Activated CD4-positive, alpha-beta T cell treated with anti-CD3 and anti-CD28 coated beads, Interleukin-2, Interleukin-4, amounts not matched to agents 100 ng/mL and 50 ng/mL, durations not matched to agents 16 hours and 8 hours (primary cell): ENCODE results near the gene ESYT1.
A peak's percentile ranks its signal among the peaks of the same experiment; 100 is the strongest.

Experiments
- DNase-seq: peaks from one replicate; pipeline ENCODE4 v3.0.0-alpha.2; 2020; ENCODE audit warnings: low spot score

ESYT1 gene

DNA sequence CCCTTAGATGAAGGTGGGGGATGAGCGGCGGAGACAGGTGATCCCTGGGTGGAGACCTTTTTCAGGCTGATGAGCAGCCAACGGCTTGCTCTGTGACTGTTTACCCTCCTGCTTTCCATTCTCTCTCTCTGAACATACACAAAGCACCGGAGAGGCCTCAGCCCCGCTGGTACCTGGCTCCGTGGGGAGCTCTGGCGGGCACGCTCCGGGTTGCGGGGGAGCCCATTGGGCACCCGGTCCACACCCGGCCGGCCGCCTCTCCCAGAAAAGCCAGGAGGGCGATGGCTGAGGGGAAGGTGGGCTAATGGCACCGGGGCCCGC, 60.7 kb downstream of the ESYT1 start:
- peak; percentile 9 for DNase-seq

DNA sequence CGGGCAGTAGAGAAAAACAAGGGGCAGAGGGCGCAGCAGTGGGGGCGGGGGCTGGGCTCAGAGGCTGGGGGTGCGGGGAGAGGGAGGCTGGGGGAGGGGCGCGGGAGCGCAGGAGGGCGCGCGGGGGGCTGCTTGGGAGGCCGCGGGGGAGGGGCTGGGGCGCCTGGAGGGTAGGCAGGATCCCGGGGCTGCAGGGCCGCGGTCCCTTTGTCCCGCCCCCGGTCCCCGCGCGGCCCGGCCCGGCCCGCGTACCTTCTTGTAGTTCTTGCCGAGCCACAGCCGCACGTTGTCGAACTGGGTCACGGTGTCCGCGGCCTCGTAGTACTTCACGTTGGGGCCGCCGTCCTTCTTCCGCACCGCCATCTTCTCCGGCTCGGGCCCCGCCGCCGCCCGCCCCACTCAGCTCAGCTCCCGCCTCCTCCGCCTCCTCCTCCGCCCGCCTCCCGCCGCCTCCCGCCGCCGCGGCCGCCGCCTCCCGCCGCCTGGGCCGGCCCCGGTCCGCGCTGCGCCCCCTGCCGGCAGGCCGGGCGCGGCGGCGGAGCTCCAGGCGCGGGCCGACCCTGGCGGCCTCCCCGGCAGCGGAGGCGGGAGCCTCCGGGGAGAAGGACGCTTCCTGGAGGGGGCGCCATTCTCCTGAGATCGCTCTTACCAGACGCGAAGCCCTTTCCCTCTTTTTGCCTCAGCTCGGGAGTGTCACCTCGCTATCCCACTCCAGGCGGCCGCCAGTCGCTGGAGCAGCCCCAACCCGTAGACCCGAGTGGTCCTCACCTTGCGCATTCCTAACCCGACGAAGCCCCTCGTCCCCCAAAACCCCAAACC, 61.2 kb downstream of the ESYT1 start, which contains the start of gene SMARCC2:
SMARCC2 (minus strand) TSS at position 385 of the 819 bp plus-strand sequence; CDS start at position 363, 22 bp downstream.
- DNase-seq = peak; percentile 84

DNA sequence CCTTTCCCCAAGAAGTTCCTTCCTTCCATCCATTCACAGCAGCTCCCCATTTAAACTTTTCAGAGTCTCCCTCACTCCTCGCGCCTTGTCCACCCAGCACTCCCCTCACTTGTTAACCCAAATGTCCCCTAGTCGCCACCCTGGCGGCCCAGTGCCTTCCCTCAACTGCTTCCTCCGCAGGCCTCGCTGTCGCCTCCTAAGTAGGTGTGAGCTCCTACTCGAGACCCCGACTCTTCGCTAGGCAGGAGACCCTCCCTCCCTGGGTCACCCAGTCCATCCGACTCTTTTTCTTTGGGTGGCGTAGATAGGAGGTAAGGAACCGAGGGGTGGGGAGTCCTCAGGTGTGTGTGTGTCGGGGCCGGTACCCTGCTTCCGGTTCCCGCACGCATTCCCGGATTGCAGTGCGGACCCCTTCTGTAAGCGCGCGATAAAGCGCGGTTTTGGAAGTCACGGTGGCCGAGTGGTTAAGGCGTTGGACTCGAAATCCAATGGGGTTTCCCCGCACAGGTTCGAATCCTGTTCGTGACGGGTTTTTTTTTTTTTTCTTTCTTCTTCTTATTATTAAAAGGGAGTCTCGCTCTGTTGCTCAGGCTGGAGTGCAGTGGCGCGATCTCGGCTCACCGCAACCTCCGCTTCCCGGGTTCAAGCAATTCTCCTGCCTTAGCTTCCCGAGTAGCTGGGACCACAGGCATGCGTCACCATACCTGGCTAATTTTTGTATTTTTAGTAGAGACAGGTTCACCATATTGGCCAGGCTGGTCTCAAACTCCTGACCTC, 62.0 kb downstream of the ESYT1 start:
- peak; percentile 92 for DNase-seq

DNA sequence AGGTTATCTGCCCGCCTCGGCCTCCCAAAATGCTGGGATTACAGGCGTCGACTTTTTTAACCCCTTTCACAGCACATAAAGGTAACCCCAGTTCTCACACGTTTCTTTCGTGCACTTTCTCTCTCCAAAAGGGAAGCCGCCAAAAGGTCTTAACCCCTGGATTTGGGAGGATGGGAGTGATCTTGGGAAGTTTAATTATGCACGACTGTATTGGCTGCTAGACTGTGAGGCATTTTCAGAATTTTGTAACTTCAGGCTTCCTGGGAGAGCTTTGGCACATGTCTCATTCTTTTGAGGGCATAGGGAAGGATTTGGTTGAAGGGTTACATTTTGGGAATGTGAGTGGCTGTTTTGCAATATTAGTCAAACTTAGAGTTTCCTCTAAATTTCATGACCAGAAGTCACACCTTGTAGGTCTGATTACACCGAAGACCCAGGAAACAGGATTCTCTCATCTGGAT, 62.7 kb downstream of the ESYT1 start:
- no peak for DNase-seq

DNA sequence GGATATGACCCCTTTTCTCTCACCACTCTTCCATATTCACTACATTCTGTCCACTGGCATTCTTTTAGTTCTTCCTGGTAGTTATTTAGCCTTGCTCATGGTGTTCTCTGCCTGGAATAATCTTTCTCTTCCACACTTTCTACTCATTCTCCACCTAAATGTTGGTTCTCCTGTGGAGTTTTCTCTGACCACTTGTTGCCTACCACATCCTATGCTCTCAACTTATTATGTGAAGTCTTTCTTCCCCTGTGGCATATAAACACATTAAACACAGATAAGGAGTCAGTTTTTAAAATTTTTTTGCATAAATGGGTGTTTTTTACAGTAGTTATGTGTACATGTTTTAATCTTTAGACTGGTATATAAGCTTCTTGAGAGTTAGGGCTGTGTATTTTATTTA, 64.5 kb downstream of the ESYT1 start:
- DNase-seq = no peak

DNA sequence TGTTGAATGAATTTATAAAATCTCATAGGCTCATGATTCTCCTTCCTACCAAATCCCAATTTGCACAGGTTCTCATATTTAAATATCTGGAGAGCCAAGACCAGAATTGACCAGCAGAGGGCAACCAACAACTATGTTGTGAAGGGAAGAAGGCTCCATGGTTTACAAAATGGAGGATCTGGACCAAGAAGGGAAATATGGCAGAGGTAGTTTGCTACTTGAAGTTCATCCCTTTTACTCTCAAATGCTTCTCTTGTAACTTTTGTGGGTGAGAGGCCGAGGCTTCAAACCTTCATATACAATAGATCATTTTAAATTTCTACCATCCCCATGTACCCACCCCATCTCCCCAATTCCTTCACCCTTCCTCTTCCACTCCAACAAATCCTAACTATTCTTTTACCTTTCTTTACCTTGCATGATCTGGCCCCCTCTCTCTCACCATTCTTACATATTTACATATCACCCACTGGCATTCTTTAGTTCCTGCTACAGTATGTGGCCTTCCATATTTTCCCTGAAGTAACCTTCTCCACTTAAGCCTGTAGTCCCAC, 65.0 kb downstream of the ESYT1 start:
- peak; percentile 88 for DNase-seq
